Mesodermal cell (in vitro differentiated cells): Measurements from ENCODE around the gene GTPBP6.
A peak's percentile ranks its signal among the peaks of the same experiment; 100 is the strongest.
"Not testable (repeated sequence)": the region's sequence is repeated elsewhere in the genome, so short reads cannot be mapped to it uniquely, and the experiment has no call there.

Experiments used
- H3K27ac ChIP-seq: 2 replicates; pipeline ENCODE4 v1.7.0; 2013; ENCODE audit warnings: mild to moderate bottlenecking, low read depth, low read length, moderate library complexity; ENCODE audit not compliant: severe bottlenecking
- H3K36me3 ChIP-seq: 2 replicates; pipeline ENCODE4 v1.7.1; 2013; ENCODE audit warnings: mild to moderate bottlenecking, low read length, moderate library complexity; ENCODE audit not compliant: control insufficient read depth, insufficient read depth
- H3K4me1 ChIP-seq: one replicate; pipeline ENCODE4 v1.7.1; 2013; ENCODE audit warnings: mild to moderate bottlenecking, low read length; ENCODE audit not compliant: insufficient read depth, control insufficient read depth, poor library complexity, severe bottlenecking
- H3K4me3 ChIP-seq: 2 replicates; pipeline ENCODE4 v1.7.0; 2013; ENCODE audit warnings: low read length, control low read depth, mild to moderate bottlenecking; ENCODE audit not compliant: insufficient read depth, poor library complexity, severe bottlenecking; ENCODE audit errors: extremely low read depth
- H3K9me3 ChIP-seq: 2 replicates; pipeline ENCODE4 v1.7.1; 2013; ENCODE audit warnings: mild to moderate bottlenecking, low read length, moderate library complexity; ENCODE audit not compliant: control insufficient read depth
- WGBS, 2 experiments: methylation state at CpG; one replicate each; pipeline ENCODE4 v1.1.5; 2013; ENCODE audit warnings: missing lambda C conversion rate in 2 of 2; ENCODE audit not compliant: insufficient coverage in 2 of 2; 5-methylcytosine and 5-hydroxymethylcytosine counted together

Gene GTPBP6

GRCh38 chrX:282000-282681, 36.5 kb downstream of the GTPBP6 start:
- Histone ChIP-seq H3K36me3 (peaks cover 33% of the 10 kb centered on the region), H3K27ac (peak overlapping the region; percentile 89), H3K4me3 (peak overlapping the region; percentile 47)
- H3K9me3 ChIP-seq, H3K4me1 ChIP-seq: not testable (repeated sequence)
- WGBS, 2 experiments: 78 to 79% methylated on average over 12 to 14 of the region's 21 CpGs

DNA sequence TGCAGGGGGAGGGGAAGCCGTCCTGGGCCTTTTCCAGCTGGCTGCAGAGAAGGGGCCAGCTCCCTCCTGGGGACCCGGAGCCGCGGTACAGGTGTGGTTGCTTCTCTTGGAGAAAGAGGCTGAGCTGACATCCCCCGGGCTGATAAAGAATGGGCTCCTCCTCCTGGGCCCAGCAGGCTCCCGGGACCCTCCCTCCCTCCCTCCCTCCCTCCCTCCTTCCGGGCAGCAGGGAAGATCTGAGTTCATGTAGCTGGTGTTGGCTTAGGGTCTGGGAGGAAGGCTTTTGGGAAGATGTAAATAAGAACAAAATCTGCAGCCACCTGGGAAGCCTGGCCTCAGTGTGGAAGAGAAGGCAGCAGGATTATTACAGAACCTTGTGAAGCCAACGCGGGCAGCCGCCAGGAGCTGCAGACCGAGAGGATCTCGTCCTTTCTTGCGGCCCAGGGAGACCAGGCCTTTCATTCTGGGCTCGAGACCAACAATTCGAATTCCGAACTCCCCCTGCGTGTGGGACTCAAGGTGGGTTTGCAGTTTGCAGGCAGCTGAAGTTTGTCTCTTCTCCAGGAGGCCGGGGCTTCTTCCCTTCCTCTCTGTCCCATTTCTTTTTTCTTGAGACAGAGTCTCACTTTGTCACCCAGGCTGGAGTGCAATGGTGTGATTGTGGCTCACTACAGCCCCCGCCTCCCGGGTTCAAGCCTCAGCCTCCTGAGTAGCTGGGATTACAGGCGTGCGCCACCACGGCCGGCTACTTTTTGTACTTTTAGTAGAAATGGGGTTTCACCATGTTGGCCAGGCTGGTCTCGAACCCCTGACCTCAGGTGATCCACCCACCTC, 37.2 kb downstream of the GTPBP6 start, which contains the start of gene PLCXD1:
Gene PLCXD1 (plus strand): TSS at position 216 of the 834 bp plus-strand sequence. CDS start 2,807 bp downstream, outside the sequence.
- peaks cover 27% of the 10 kb centered on the region for H3K36me3 ChIP-seq
- 28 to 31% methylated on average over 17 of the region's 25 CpGs for WGBS, 2 experiments
- H3K9me3 ChIP-seq: no peaks in the 10 kb centered on the region
- no peaks in the 10 kb centered on the region for H3K4me1 ChIP-seq
- peak within 1 kb of the TSS; percentile 47 for H3K4me3 ChIP-seq
- peak within 1 kb of the TSS; percentile 89 for H3K27ac ChIP-seq

GRCh38 chrX:280722-281121, 37.9 kb downstream of the GTPBP6 start:
- no CpG with 5 or more reads among the region's 24 CpGs for WGBS, 2 experiments
- not testable (repeated sequence) for H3K9me3 ChIP-seq, H3K27ac ChIP-seq, H3K4me3 ChIP-seq, H3K4me1 ChIP-seq
- peaks cover 21% of the 10 kb centered on the region for H3K36me3 ChIP-seq

- not testable (repeated sequence) for H3K9me3 ChIP-seq, H3K4me1 ChIP-seq
- H3K27ac ChIP-seq: peak overlapping the region; percentile 16
- H3K4me3 ChIP-seq: peak overlapping the region; percentile 8
- H3K36me3 ChIP-seq: peaks cover 14% of the 10 kb centered on the region
- 74 to 81% methylated on average over 20 to 21 of the region's 45 CpGs for WGBS, 2 experiments
These were observed 38.6 kb downstream of the GTPBP6 start for GRCh38 chrX:279757-280604.

DNA sequence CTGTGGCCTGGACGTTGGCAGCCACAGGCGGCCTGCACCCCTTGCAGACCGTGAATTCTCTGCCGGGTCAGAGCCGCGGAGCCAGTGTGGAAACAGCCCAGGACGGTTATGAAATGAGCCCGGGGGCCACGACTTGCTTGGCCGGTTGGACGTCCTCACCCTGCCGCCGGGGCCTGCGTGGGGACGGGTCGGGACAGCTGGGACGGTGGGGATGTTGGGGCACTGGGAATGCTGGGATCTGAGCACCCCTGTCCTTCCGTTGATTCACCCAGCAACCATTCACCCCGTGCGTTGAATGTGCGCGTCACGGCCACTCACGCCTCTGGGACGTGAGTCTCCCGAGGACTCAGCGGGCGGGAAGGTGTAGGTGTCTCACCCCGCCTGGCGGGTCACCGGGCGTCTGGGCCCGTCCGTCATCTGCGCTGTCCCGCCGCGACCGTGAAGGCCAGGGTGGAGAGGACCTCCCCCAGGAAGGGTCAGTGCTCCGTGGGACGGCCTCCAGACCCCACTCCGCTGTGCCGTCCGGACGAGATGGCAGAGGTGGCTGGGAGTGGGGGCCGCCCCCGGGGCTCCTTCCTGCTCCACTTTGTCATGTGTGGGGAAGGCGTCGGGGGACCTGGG, 41.9 kb downstream of the GTPBP6 start:
- Histone ChIP-seq H3K36me3 (no peaks in the 10 kb centered on the region), H3K4me3 (peak overlapping the region; percentile 54), H3K27ac (no peak overlapping the region), H3K4me1 (no peaks in the 10 kb centered on the region), H3K9me3 (no peaks in the 10 kb centered on the region)
- 6 to 7% methylated on average over 34 to 48 of the region's 49 CpGs for WGBS, 2 experiments

- Histone ChIP-seq H3K27ac (no peak overlapping the region), H3K4me3 (peak overlapping the region; percentile 54), H3K36me3 (no peaks in the 10 kb centered on the region), H3K4me1 (no peaks in the 10 kb centered on the region), H3K9me3 (no peaks in the 10 kb centered on the region)
- 1 to 5% methylated on average over 26 to 30 of the region's 36 CpGs for WGBS, 2 experiments
These were observed 42.5 kb downstream of the GTPBP6 start for GRCh38 chrX:275967-276580.

GRCh38 chrX:275476-275966, 43.1 kb downstream of the GTPBP6 start:
- Histone ChIP-seq H3K27ac (no peak overlapping the region), H3K4me1 (no peaks in the 10 kb centered on the region), H3K4me3 (peak overlapping the region; percentile 54), H3K9me3 (no peaks in the 10 kb centered on the region), H3K36me3 (no peaks in the 10 kb centered on the region)
- 37 to 39% methylated on average over 31 to 32 of the region's 32 CpGs for WGBS, 2 experiments

DNA sequence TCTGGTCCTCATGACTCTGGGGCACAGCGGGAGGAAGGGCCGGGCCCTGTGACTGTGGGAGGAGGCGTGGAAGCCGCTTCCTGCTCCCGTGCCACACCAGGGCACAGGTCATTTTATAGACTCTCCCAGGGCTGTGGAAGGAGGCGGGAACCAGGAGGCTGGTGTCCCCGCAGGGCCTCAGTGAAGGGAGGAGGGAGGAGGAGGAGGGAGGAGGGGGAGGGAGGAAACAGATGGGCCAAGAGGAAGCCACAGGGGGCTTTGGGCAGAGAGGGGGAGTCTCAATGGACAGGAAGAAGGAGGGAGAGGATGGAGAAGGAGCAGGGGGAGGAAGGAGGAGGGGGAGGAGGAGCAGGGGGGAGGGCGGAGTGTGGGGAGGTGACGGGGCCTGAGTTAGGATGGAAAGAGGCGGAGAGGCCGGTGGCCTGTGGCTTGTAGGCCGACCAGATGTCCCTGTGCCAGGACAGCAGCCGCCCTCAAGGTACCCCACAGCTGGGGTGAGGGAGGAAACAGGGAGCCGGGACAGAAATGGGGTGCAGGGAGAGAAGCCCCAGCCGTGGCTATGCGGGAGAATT, 43.6 kb downstream of the GTPBP6 start:
- no peak overlapping the region for H3K27ac ChIP-seq

DNA sequence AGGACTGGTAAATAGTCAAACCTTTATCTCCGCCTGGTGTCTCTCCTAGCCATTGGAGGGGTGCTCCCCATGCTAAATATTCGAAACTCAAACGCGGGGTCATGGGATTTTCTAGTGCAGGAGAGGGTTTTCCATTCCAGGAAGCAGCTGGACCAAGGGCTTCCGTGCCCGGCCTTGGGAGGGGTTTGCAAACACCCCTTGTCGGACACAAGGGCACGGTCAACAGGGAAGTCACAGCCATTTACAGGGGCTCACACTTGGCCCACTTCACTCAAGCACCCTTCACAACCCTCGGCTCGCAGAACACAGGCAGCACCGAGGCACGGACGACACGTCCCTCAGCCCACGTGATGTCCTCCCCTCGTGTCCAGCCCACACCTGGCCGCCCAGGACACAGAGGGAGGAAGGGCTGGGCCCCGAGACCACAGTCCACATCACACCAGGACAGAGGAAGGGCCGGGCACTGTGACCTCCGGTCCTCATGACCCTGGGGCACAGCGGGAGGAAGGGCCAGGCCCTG, 47.7 kb downstream of the GTPBP6 start:
- no peaks in the 10 kb centered on the region for H3K36me3 ChIP-seq
- H3K27ac ChIP-seq: no peak overlapping the region
- 96 to 97% methylated on average over 17 to 18 of the region's 21 CpGs for WGBS, 2 experiments
- H3K4me1 ChIP-seq: no peaks in the 10 kb centered on the region
- H3K4me3 ChIP-seq: no peak overlapping the region
- H3K9me3 ChIP-seq: no peaks in the 10 kb centered on the region

More for the DNA sequence above, 43.6 kb downstream of the GTPBP6 start:
- Histone ChIP-seq H3K4me3 (peak overlapping the region; percentile 54), H3K4me1 (no peaks in the 10 kb centered on the region), H3K36me3 (no peaks in the 10 kb centered on the region), H3K9me3 (no peaks in the 10 kb centered on the region)
- WGBS, 2 experiments: 62 to 71% methylated on average over 11 to 15 of the region's 16 CpGs
